ENCODE results near the gene MRGPRX3.

Gene MRGPRX3

GRCh38 chr11:18171377-18172000 lies 39.1 kb downstream of the MRGPRX3 start:
- peak; percentile 2 for DNase-seq

DNA sequence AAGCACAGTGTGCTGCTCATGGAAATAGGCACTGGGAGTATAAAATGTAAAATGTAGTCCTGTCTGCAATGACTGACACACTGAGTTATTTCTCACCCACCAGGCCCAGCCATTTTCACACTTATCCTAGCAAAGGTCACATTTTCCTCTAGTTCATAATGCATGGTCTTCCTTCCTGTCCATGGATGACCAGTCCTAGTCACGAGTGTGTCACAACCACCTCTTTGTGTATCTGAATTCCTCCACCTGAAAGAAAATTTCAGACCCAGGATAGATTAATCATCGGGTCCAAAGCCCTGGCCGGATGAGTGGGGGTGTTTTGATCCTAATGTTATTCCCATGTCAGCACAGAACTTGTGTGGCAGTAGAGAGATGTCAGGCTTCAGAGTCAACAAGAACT lies 40.3 kb downstream of the MRGPRX3 start, which contains the start of gene MRGPRX4:
TSS of gene MRGPRX4 (plus strand) at position 172 of the 400 bp plus-strand sequence. CDS start 420 bp downstream, outside the sequence.
- DNase-seq: no peak

DNA sequence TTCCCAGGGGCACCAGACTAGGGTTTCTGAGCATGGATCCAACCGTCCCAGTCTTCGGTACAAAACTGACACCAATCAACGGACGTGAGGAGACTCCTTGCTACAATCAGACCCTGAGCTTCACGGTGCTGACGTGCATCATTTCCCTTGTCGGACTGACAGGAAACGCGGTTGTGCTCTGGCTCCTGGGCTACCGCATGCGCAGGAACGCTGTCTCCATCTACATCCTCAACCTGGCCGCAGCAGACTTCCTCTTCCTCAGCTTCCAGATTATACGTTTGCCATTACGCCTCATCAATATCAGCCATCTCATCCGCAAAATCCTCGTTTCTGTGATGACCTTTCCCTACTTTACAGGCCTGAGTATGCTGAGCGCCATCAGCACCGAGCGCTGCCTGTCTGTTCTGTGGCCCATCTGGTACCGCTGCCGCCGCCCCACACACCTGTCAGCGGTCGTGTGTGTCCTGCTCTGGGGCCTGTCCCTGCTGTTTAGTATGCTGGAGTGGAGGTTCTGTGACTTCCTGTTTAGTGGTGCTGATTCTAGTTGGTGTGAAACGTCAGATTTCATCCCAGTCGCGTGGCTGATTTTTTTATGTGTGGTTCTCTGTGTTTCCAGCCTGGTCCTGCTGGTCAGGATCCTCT lies 41.0 kb downstream of the MRGPRX3 start:
- DNase-seq: no peak

Data from NCI-H2171 treated with DMSO at 0.1 percent for 48 hours (cell line).